Effector memory CD8-positive, alpha-beta T cell (primary cell): ENCODE data around the gene AKAP14.
"Not testable (repeated sequence)": the region's sequence is repeated elsewhere in the genome, so short reads cannot be mapped to it uniquely, and the experiment has no call there.

ENCODE experiments used
- ATAC-seq: fragments of 150-1000 bp; cut with Tn5 transposase; replicated peaks from 2 replicates; pipeline ENCODE4 v1.10.0; 2021; ENCODE audit warnings: mild to moderate bottlenecking, moderate library complexity
- DNase-seq, 3 experiments: peaks; one replicate each; pipeline ENCODE4 v3.0.0; 2021
- H3K27ac Mint-ChIP-seq, 2 donors: one replicate each; pipeline ENCODE4 v1.8.0; 2022; ENCODE audit warnings: mild to moderate bottlenecking in 2 of 2, mixed read lengths in 2 of 2, moderate library complexity in 2 of 2
- H3K27me3 Mint-ChIP-seq, 2 donors: one replicate each; pipeline ENCODE4 v1.8.0; 2022; ENCODE audit warnings: mixed read lengths in 2 of 2
- H3K36me3 Mint-ChIP-seq: one replicate; pipeline ENCODE4 v1.8.0; 2022; ENCODE audit warnings: mild to moderate bottlenecking, moderate library complexity, mixed read lengths; ENCODE audit not compliant: insufficient read depth
- H3K4me1 Mint-ChIP-seq, 2 donors: one replicate each; pipeline ENCODE4 v1.8.0; 2022; ENCODE audit warnings: low read depth in 2 of 2, mixed read lengths in 2 of 2
- H3K4me3 Mint-ChIP-seq, 2 donors: one replicate each; pipeline ENCODE4 v1.8.0; 2022; ENCODE audit warnings: mild to moderate bottlenecking in 2 of 2, mixed read lengths in 2 of 2, moderate library complexity in 2 of 2
- H3K9me3 Mint-ChIP-seq, 2 donors: one replicate each; pipeline ENCODE4 v1.8.0; 2022; ENCODE audit warnings: mixed read lengths in 2 of 2

The AKAP14 gene

GRCh38 chrX:119890626-119891025, 5.1 kb upstream of the AKAP14 start:
- DNase-seq, H3K27ac Mint-ChIP-seq, H3K27me3 Mint-ChIP-seq, H3K4me1 Mint-ChIP-seq, ATAC-seq, H3K9me3 Mint-ChIP-seq, H3K4me3 Mint-ChIP-seq, H3K36me3 Mint-ChIP-seq: not testable (repeated sequence)

- ATAC-seq, H3K4me3 Mint-ChIP-seq, H3K27me3 Mint-ChIP-seq, H3K36me3 Mint-ChIP-seq, H3K27ac Mint-ChIP-seq, DNase-seq, H3K9me3 Mint-ChIP-seq, H3K4me1 Mint-ChIP-seq: not testable (repeated sequence)
These were observed 3.6 kb upstream of the AKAP14 start for GRCh38 chrX:119891961-119892692.

GRCh38 chrX:119899125-119899524, 3.4 kb downstream of the AKAP14 start:
- ATAC-seq = no peak
- no peaks in the 10 kb centered on the region for H3K27me3 Mint-ChIP-seq
- H3K4me1 Mint-ChIP-seq = no peaks in the 10 kb centered on the region
- no peak overlapping the region for H3K27ac Mint-ChIP-seq
- no peak for DNase-seq
- peaks cover 4% of the 10 kb centered on the region for H3K36me3 Mint-ChIP-seq
- no peaks in the 10 kb centered on the region for H3K9me3 Mint-ChIP-seq
- H3K4me3 Mint-ChIP-seq = no peak overlapping the region

- ATAC-seq (no peak), DNase-seq (no peak)
- Mint-ChIP-seq H3K4me1 (no peaks in the 10 kb centered on the region), H3K27ac (peak overlapping the region in 1 of 2 donors; percentile 72), H3K36me3 (peaks cover 4% of the 10 kb centered on the region), H3K4me3 (no peak overlapping the region), H3K27me3 (no peaks in the 10 kb centered on the region), H3K9me3 (no peaks in the 10 kb centered on the region)
These were observed 5.3 kb downstream of the AKAP14 start for GRCh38 chrX:119900976-119901375.

GRCh38 chrX:119916310-119916709, 20.6 kb downstream of the AKAP14 start:
- Mint-ChIP-seq H3K36me3 (no peaks in the 10 kb centered on the region), H3K27ac (no peak overlapping the region), H3K27me3 (no peaks in the 10 kb centered on the region), H3K4me1 (no peaks in the 10 kb centered on the region), H3K9me3 (no peaks in the 10 kb centered on the region), H3K4me3 (no peak overlapping the region)
- DNase-seq = no peak
- no peak for ATAC-seq

- no peak for ATAC-seq
- Mint-ChIP-seq H3K4me1 (no peaks in the 10 kb centered on the region), H3K36me3 (no peaks in the 10 kb centered on the region), H3K4me3 (no peak overlapping the region), H3K27ac (no peak overlapping the region), H3K9me3 (no peaks in the 10 kb centered on the region), H3K27me3 (no peaks in the 10 kb centered on the region)
- no peak for DNase-seq
These were observed 22.2 kb downstream of the AKAP14 start for GRCh38 chrX:119917877-119918276.

GRCh38 chrX:119919835-119920585, 24.3 kb downstream of the AKAP14 start:
- peaks cover 4% of the 10 kb centered on the region for H3K36me3 Mint-ChIP-seq
- H3K27me3 Mint-ChIP-seq = no peaks in the 10 kb centered on the region
- H3K4me1 Mint-ChIP-seq = no peaks in the 10 kb centered on the region
- no peaks in the 10 kb centered on the region for H3K9me3 Mint-ChIP-seq
- ATAC-seq (no peak), DNase-seq (no peak)
- H3K27ac Mint-ChIP-seq = no peak overlapping the region
- H3K4me3 Mint-ChIP-seq = no peak overlapping the region

GRCh38 chrX:119922391-119922790, 26.7 kb downstream of the AKAP14 start:
- not testable (repeated sequence) for H3K27ac Mint-ChIP-seq, H3K27me3 Mint-ChIP-seq, DNase-seq, H3K9me3 Mint-ChIP-seq, H3K4me3 Mint-ChIP-seq, H3K4me1 Mint-ChIP-seq, ATAC-seq
- peaks cover 22% of the 10 kb centered on the region for H3K36me3 Mint-ChIP-seq

- Mint-ChIP-seq H3K27me3 (no peaks in the 10 kb centered on the region), H3K36me3 (peaks cover 75% of the 10 kb centered on the region), H3K27ac (no peak overlapping the region), H3K9me3 (no peaks in the 10 kb centered on the region), H3K4me1 (peaks cover 0 to 4% of the 10 kb centered on the region in 2 donors), H3K4me3 (no peak overlapping the region)
- ATAC-seq (no peak), DNase-seq (no peak)
These were observed 39.7 kb downstream of the AKAP14 start for GRCh38 chrX:119935215-119935874.

- H3K4me1 Mint-ChIP-seq = peaks cover 11 to 20% of the 10 kb centered on the region in 2 donors
- H3K27ac Mint-ChIP-seq = no peak overlapping the region
- DNase-seq (no peak), ATAC-seq (no peak)
- no peaks in the 10 kb centered on the region for H3K27me3 Mint-ChIP-seq
- H3K36me3 Mint-ChIP-seq = peaks cover 32% of the 10 kb centered on the region
- peak overlapping the region in 1 of 2 donors; percentile 99 for H3K4me3 Mint-ChIP-seq
- H3K9me3 Mint-ChIP-seq = no peaks in the 10 kb centered on the region
These were observed 45.6 kb downstream of the AKAP14 start for GRCh38 chrX:119941336-119941735.

GRCh38 chrX:119942173-119942819, 46.6 kb downstream of the AKAP14 start:
- peak overlapping the region; percentile 95 to 99 for H3K27ac Mint-ChIP-seq
- DNase-seq = no peak
- no peaks in the 10 kb centered on the region for H3K9me3 Mint-ChIP-seq
- H3K4me3 Mint-ChIP-seq = peak overlapping the region; percentile 94 to 99
- H3K36me3 Mint-ChIP-seq = peaks cover 23% of the 10 kb centered on the region
- ATAC-seq = no peak
- no peaks in the 10 kb centered on the region for H3K27me3 Mint-ChIP-seq
- H3K4me1 Mint-ChIP-seq = peaks cover 11 to 20% of the 10 kb centered on the region in 2 donors

- ATAC-seq = no peak
These were observed 47.1 kb downstream of the AKAP14 start for GRCh38 chrX:119942831-119943184.

GRCh38 chrX:119943185-119943988, 47.7 kb downstream of the AKAP14 start, which contains the start of gene NKAP:
Gene NKAP (minus strand): TSS chrX:119943751. CDS start chrX:119943605, 146 bp downstream.
- Mint-ChIP-seq H3K27ac (peak within 1 kb of the TSS; percentile 95 to 99), H3K4me1 (peaks cover 11 to 16% of the 10 kb centered on the region in 2 donors), H3K27me3 (no peaks in the 10 kb centered on the region), H3K9me3 (no peaks in the 10 kb centered on the region), H3K36me3 (peaks cover 15% of the 10 kb centered on the region), H3K4me3 (peak within 1 kb of the TSS; percentile 94 to 99)
- peak; percentile 87 for ATAC-seq
- DNase-seq = peak; percentile 70 to 82 (median 78)

More at GRCh38 chrX:119942831-119943184, 47.1 kb downstream of the AKAP14 start:
- no peaks in the 10 kb centered on the region for H3K27me3 Mint-ChIP-seq
- peak overlapping the region; percentile 94 to 99 for H3K4me3 Mint-ChIP-seq
- H3K9me3 Mint-ChIP-seq = no peaks in the 10 kb centered on the region
- peak overlapping the region; percentile 95 to 99 for H3K27ac Mint-ChIP-seq
- DNase-seq = no peak
- peaks cover 19% of the 10 kb centered on the region for H3K36me3 Mint-ChIP-seq
- peaks cover 11 to 17% of the 10 kb centered on the region in 2 donors for H3K4me1 Mint-ChIP-seq
